ENCODE results near the gene HS3ST3B1.

Gene HS3ST3B1

DNA sequence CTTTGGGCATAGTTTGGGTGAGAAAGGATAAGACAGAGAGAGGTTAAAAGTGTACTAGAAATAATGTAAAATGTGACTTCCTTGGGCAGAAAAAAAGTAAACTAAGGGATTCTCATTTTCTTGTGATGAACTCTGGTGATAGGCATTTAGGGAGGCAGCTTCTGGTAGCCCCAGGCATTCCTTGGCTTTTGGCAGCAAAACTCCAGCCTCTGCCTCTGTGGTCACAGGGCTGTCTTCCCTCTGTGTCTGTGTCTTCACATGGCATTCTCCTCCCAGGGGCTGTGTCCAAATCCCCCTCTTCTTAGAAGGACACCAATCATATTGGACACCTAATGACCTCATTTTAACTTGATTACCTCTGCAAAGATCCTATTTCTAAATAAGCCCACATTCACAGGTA lies 54.7 kb downstream of the HS3ST3B1 start:
- peak; percentile 33 for DNase-seq

DNA sequence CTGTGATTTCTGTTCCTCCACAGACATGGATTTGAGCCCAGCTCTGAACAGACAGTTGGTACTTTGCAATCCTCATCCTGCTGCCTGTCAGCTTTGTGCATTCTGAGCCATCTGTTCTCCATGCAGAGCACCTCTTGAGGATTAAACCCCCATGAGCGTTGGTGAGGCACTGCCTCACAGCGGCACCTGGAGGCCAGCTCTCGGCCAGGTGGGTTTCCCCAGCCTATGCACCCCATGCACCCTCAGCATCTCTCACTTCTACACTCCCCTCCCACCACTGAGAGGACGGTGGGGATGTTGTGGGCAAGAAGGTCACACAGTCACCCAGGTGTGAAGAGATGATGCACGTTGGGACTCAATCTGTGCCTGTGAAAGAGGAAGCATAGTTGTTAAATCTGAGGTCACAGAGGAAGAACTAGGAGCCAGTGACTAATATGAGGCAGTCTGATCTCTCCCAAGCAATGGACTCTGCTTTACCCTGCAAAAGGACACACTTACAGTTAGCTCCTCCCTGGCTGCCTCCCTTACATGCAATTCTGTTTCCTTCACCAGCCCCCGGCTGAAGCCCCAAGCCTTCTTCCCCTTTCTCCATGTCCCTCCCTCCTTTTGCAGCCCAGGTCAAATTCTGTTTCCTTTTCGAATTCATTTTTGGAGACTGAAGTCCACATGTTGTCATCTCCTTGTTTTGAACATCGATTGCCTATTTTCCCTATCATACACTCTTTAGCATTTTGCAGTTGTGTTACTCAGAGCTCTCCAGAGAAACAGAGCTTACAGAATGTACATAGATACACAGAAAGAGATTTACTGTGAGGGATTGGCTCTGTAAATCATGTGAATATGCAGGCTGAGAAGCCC lies 58.5 kb downstream of the HS3ST3B1 start:
- DNase-seq: no peak

DNA sequence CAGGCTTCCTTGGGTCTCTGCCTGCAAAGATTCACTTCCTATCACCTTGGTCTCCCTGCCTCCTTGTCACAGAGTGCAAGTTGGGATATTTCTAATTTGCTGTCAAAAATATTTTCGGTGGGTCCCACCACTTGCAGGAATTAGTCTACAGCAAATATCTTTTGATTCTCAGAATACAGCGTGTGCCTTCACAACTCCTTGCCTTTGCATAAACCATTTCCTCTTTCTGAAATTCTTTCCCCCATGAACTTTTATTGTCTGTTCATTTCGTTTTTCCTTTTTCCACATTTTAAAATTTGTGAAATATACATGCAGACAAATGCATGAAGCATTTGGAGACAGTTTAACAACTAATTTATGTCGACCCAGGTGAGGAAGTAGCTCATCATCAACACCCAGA lies 60.0 kb downstream of the HS3ST3B1 start:
- no peak for DNase-seq

DNA sequence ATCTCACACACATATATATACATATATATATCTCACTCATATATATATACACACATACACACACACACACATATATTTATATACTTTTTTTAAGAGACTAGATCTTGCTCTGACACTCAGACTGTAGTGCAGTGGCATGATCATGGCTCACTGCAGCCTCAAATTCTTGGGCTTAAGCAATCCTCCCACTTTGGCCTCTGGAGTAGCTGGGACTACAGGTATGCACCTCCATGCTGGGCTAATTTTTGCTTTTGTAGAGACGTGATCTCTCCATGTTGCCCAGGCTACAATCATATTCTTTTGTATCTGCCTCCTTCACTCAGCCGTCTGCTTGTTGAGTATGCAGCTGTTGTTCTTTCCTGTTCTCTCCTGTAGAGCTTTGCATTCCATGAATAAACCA lies 60.6 kb downstream of the HS3ST3B1 start:
- DNase-seq: no peak

DNA sequence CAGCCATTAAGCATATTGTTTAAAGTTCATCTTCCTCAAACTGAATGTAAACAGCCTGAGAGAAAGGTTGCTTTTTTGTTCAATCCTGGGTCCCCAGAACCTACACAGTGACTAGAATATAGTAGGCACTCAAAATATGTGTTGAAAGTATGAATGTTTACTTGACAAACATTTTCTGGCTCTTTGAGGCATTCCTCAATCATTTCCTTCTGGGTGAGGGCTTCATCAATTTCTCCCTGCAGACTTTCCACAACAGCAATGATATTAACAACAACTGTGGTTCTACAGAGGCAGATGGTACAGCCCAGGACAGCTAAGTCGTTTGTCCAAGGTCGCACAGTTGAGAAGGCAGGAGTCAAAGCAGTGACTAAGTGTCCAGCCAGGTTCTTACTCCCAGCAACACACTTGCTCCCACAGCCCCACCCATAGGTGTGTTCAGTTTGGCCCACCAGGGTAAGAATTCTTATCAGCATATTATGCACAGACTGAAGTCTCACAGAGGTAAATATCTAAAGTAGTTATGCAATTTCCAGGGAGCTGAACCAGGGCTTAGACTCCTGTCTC lies 61.1 kb downstream of the HS3ST3B1 start:
- no peak for DNase-seq

DNA sequence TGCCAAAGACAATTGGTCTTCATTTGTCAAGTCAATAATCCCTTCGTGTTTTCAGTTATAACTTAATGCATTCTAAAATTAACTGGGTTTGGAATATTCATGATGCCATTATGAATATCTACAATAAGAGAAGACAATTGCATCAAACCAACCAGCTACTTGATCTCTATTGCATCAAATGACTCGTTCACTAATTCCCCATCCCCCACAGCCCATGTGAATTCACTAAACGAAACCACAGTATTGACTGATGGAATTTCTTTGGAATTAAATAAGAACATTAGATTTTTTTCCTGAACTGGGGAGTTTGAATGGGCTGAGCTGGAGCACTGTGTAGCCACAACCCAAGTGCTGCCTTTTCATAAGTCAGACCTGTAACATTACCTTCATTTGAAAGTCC lies 65.3 kb downstream of the HS3ST3B1 start:
- DNase-seq: peak; percentile 14

DNA sequence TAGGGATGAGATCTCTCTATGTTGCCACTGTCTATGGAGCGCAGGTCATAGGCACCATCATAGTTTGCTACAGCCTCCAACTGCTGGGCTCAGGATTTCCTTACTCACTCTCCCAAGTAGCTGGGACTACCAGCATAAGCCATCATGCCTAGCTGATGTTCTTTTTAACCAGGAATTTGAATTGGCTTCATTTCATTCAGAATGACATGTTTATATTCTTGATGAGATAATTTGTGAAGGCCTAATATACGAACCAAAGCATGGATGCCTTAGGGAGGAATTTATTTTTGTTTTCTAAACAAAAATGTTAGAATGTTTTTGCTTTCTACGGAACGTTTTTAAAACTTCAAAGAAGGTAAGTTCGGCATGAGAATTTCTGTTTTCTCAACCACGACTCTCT lies 71.6 kb downstream of the HS3ST3B1 start:
- DNase-seq: no peak

DNA sequence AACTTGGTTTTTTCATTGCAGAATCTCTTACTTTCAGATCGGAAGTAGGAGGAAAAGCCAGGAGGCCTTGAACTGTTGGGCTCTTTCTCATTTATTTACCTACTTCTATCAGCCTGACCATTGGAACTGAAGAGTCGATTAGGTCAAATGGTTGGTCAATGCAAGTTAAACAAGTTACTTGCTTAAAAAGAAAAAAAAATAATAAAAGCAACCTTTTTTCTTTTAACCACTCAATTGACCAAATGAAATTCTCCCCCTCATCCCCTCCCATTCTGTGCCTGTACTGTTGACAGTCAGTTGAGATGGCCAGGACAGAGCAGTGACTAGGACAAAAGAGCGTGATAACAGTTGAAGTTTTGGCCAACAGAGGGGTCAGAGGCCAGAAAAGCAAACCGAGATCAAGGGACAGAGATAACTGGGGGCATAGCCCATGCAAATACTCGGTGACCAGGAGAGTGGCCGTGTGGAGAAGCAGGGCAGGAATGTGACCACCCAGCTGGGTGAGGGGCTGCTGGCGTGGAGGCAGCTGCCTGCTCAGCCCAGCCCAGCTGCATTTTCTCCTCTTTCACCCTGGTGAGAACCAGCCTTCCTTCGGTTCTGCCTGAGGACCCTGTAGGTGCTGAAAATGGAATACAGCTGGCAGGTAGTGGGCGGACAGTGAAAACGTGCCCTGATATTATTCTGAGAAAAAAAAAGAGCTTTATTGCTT lies 72.2 kb downstream of the HS3ST3B1 start:
- no peak for DNase-seq

DNA sequence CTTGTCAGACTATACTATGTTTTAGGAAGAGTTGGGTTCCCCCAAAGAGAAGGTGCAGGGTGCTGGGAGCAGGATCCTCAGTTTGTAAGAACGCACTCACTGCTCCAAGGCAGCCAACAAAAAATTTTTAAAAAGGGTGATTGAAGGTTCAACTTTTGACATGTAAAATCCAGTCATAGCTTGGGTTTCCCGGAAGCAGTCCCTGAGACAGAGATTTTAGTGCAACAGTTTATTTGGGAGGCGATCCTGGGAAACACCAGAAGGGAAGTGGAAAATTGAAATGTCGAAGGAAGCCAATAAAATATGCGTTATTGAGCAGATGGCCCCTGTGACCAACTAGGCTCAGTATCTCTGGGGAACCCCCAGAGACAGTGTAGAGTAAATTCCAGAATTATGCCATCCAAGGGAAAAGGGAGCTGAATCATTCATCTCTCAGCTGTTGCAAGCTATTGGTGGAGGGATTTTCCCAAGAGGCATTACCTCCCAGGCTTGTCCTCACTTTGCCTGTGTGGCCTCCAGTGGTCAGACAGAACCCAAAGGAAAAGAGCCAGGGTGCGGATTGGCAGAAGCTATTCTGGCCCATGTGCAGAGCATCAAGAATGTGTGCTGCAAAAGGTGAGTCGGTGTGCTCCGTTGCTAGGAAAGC lies 72.9 kb downstream of the HS3ST3B1 start:
- peak; percentile 38 for DNase-seq

DNA sequence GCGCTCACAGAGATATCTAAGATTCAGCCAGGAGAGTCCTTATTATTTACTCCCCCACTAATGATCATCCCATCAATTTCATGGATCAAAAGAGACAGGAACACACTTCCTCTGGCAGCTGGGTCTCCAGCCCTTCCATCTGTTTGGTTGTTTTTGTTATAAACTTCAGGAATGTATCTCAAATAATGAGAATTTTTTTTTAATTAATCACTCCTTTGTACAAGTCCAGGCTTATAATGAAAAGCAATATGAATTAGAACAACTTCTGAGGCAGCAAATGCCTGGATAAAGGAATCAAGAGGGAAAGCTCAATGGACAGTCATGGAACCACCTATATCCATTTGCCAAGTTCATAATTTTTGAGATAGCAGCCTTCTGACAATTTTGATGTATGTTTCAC lies 73.4 kb downstream of the HS3ST3B1 start:
- DNase-seq: no peak

DNA sequence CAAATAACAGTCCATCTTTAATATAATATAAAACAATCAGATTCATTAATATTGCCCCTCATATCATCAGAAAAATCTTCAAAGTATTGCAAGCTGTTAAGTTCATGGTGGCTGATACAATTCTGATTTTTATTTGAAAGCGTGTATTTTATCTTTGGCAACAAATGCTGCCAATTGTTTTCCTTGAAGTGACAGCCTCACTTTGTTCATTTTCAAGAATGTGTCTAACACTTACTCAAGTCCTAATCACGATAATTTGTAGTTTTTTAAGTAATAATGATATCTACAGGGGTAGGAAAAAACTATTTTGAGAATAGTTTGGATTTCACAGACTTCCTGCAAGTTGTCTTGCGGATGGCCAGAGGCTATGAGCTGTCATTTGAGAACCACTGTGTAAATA lies 75.8 kb downstream of the HS3ST3B1 start:
- DNase-seq: no peak

DNA sequence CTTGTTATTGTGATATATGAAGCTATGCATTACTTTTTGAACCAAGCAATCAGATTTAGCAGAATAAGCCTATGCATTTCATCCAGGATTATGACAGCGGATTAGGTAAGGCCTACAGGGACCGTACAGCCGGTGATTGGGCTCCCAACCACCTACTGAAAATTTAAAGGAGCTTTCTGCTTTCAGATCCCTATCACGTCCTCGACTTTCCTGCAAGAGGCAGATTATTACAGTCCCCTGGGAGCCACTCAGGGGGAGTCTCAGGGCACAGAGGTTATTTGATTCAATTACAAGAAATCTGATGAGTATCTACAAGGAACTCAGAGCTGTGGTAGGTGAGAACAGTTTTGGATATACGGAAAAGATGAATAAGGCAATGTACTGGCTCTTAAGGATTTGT lies 80.7 kb downstream of the HS3ST3B1 start:
- DNase-seq: no peak

DNA sequence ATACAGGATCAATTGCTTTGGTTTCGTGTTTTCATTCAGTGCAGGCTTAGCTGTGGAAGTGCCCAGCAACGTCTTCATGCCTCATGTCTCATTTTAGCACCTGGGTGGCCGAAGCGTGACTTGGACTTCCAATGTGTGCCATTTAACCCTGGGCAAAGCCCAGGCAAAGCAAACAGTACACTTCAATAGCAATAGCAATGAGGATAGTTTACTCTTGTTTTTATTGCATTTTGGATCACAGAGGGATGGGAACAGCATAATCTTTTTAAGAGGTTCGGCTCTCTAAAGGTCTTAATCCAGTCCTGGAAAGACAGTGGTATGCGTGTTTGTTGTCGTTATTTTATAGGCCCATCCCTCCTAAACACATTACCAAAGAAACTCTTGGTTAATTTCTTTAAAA lies 86.2 kb downstream of the HS3ST3B1 start:
- no peak for DNase-seq

DNA sequence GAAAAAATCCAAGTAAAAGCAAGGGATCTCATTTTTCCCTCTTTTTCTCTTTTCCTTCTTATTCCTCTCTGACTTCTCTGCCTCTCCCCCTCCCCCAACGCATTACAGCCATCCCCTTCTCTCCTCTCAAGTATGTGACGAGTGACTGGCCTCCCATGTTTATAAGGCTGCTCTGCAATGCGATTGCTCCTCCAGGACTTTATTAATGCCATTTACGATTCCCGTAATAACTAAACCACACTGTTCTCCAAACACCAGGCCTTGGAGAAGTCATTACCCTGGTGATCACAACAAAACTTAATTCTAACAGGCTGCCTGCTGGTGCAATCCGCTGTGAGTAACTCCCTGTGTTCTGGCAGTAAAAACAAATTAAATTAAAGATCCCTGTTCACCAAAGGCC lies 88.8 kb downstream of the HS3ST3B1 start:
- no peak for DNase-seq

DNA sequence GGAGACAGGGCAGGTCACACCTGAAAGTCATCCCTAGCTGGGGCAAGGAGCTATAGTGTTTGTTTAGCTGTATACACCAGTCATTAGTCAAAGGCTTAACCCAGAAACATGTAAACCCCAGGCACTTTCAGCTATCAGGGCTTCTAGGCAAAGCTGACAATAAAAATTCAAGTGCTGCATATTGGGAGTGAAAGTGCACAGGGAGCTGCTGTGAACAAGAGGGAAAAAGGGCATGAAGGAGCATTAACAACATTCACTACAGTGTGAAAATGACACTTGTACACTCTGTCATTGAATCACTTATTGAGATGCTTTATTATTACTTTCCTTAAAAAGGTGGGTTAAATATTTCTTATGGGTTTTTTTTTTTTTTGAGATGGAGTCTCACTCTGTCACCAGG lies 92.8 kb downstream of the HS3ST3B1 start:
- no peak for DNase-seq

DNA sequence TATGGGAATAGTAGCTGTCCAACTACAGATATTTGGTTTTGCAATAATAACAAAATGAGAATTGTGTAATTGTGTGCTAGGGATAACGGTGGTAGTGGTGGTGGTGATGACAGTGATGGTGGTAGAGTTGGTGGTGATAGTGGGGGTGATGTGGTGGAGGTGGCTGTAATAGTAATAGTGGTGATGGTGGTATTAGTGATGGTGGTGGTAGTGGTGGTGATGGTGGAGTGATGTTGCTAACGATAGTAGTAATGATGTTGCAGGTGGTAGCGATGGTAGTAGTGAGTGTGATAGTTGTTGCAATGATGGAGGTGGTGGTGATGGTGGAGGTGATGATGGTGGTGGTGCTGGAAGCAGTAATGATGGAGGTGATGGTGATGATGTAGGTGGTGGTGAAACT lies 94.4 kb downstream of the HS3ST3B1 start:
- no peak for DNase-seq

DNA sequence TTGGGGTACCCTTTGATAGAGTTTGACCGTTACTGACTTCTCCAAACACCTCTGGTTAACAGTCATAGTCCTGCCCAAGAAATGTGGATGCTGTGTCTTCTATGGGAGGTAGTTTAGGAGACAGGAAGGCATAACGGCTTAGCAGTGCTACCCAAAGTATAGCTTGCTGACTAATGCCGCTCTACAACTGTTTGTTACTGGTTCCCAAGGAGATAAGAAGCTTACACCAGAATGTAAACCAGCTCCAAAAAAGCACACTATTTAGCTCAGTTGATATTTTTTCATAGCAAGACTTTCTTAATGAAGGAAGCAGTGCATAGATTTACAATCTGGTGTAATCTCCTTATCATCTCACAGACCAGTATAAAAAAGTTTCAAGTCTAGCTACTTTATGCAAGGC lies 95.7 kb downstream of the HS3ST3B1 start:
- peak; percentile 38 for DNase-seq

DNA sequence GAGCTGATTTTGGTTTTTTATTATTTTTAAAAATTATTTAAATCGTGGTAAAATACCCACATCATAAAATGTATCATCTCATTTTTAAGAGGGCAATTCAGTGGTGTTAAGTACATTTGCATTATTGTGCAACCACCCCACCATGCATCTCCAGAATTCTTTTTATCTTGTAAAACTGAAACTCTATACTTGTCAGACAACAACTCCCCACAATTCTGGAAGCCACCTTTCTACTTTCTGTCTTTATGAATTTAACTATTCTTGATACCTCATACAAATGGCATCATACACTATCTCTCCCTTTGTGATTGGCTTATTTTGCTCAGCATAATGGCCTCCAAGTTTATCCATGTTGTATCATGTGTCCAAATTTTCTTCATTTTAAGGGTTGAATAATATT lies 97.9 kb downstream of the HS3ST3B1 start:
- no peak for DNase-seq
